ENCODE measurements around the gene AURKA.

AURKA gene

GRCh38 chr20:56433221-56433879, 41.3 kb upstream of the AURKA start:
- no peak overlapping the region for H3K4me3 ChIP-seq (ENCODE audit: low read depth, low read length)
- TF ChIP-seq, protein P1, sequence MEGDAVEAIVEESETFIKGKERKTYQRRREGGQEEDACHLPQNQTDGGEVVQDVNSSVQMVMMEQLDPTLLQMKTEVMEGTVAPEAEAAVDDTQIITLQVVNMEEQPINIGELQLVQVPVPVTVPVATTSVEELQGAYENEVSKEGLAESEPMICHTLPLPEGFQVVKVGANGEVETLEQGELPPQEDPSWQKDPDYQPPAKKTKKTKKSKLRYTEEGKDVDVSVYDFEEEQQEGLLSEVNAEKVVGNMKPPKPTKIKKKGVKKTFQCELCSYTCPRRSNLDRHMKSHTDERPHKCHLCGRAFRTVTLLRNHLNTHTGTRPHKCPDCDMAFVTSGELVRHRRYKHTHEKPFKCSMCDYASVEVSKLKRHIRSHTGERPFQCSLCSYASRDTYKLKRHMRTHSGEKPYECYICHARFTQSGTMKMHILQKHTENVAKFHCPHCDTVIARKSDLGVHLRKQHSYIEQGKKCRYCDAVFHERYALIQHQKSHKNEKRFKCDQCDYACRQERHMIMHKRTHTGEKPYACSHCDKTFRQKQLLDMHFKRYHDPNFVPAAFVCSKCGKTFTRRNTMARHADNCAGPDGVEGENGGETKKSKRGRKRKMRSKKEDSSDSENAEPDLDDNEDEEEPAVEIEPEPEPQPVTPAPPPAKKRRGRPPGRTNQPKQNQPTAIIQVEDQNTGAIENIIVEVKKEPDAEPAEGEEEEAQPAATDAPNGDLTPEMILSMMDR (IDR thresholded peaks at IDR 0.05; ENCODE audit: borderline replicate concordance, insufficient read depth, low read depth, low read length), result no peak

DNA sequence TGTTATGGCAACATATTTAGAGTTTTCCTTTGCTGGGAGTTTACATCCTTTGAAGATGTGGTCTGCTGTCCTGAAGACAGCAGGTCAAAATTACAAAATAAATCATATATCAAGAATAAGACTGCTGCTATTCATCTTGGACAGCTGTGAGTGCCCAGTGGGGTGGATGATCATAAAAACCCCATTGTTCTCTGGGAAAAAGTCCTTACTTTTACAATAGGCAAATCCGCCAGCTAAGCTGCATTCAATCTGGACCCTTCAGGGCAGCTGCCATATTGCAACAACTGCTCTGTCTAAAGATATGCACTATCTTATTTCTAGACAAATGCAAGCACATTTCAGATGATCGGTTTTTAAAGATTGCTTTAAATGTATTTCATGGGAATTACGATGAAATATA, 39.5 kb upstream of the AURKA start:
- TF ChIP-seq, protein P1 (IDR thresholded peaks at IDR 0.05; ENCODE audit: borderline replicate concordance, insufficient read depth, low read depth, low read length), result no peak
- no peak overlapping the region for H3K4me3 ChIP-seq (ENCODE audit: low read depth, low read length)

DNA sequence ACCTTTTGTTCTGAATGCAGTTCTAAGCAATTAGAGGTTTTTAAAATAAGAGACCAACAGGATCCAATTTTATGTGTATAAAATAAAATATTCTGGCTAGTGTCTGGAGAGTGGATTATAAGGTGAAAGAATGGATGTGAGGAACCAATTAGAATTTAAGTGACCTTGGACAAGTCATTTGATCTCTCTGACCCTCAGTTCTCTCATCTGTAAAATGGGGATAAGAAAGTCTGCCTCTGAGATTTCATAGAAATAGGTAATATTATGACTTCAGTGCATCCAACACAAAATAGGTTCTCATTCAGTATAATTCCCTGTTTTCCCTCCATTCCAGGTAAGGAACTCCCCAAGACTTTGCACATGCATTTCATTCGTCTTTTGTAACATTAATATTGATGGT, 38.9 kb upstream of the AURKA start:
- H3K4me3 ChIP-seq (ENCODE audit: low read depth, low read length), result no peak overlapping the region
- TF ChIP-seq, protein P1 (IDR thresholded peaks at IDR 0.05; ENCODE audit: borderline replicate concordance, insufficient read depth, low read depth, low read length), result no peak

- no peak overlapping the region for H3K4me3 ChIP-seq (ENCODE audit: low read depth, low read length)
- TF ChIP-seq, protein P1 (IDR thresholded peaks at IDR 0.05; ENCODE audit: borderline replicate concordance, insufficient read depth, low read depth, low read length), result no peak
These were observed 38.4 kb upstream of the AURKA start for GRCh38 chr20:56430461-56430860.

DNA sequence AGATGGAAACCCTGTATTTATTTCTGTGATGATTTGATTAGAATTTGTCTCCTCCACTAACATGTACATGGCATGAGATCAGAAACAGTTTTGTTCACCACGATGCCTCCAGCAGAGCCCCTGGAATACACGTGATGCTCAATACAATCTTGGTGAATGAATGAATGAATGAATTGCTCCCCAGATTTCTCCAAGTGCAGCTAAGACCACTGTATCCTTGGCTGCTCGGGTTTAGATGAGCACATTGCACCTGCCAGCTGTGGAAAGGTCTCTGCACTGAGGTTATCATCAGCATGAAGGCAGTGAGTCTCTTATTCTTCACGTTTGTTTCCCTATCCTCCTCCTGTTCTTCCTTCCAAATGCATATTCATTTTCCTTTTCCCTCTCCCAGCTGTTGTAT, 37.9 kb upstream of the AURKA start:
- TF ChIP-seq, protein P1 (IDR thresholded peaks at IDR 0.05; ENCODE audit: borderline replicate concordance, insufficient read depth, low read depth, low read length), result no peak
- H3K4me3 ChIP-seq (ENCODE audit: low read depth, low read length), result no peak overlapping the region

DNA sequence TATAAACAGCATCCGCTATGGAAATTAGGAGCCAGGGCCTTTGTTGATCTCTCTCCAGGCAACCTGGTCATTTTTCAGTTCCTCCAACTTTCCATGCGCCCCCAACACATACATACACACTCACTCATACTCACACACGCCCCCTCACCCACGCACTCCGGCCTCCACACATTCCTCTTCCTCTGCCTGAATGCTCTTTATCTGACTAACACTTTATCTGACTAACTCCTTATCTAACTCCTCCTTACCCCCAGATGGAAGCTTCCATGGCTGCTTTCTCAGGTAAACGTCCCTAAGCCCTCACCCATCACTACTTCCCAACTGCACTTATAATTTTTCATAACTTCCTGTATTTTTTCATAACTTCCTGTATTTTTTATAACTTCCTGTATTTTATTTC, 37.5 kb upstream of the AURKA start:
- TF ChIP-seq, protein P1 (IDR thresholded peaks at IDR 0.05; ENCODE audit: borderline replicate concordance, insufficient read depth, low read depth, low read length), result no peak
- H3K4me3 ChIP-seq (ENCODE audit: low read depth, low read length), result no peak overlapping the region

DNA sequence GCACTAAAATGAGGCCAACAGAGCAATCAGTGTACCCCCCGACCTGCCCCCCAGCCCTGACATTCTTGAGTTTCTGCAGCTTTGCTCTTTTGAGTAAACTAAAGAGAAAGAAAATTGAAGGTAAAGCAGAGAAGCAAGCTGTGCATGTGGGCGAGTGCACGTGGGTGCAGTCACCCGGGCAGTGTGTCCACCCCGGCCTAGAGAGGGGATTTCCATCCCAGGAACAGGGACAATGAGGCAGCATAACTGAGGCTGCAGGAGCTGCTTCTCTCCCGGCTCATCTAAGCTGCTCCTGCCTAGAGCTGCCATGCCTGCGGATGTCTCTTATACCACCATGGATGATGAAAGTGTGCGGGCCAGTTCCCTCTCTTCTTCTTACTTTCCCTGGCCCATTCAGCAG, 36.9 kb upstream of the AURKA start:
- H3K4me3 ChIP-seq (ENCODE audit: low read depth, low read length), result no peak overlapping the region
- TF ChIP-seq, protein P1 (IDR thresholded peaks at IDR 0.05; ENCODE audit: borderline replicate concordance, insufficient read depth, low read depth, low read length), result no peak

All from GM12875 (cell line).